Cardiac muscle cell (in vitro differentiated cells and primary cell): ENCODE results near the gene LIMCH1. TPM values are rescaled to one million over a fixed set of nuclear protein-coding genes. Genes with fewer than 3 reads are reported as not detected.

Experiments used
- DNase-seq, 2 donors: peaks; one replicate each; pipeline versions ENCODE4 v3.0.0 to v3.0.0-alpha.2; 2010 to 2017; ENCODE audit warnings: low read depth in 1 of 2, low spot score in 1 of 2
- H3K27ac ChIP-seq: fragments of 200-600 bp; sonication (generic); 2 replicates; pipeline ENCODE4 v1.5.1; 2016
- H3K27me3 ChIP-seq: fragments of 200-600 bp; sonication (generic); 2 replicates; pipeline ENCODE4 v1.6.0; 2016; ENCODE audit warnings: control low read depth
- H3K36me3 ChIP-seq: fragments of 200-600 bp; sonication (generic); 2 replicates; pipeline ENCODE4 v1.5.1; 2016; ENCODE audit warnings: control low read depth
- H3K4me1 ChIP-seq: fragments of 200-600 bp; sonication (generic); 2 replicates; pipeline ENCODE4 v1.8.1; 2017; ENCODE audit warnings: low read depth, mild to moderate bottlenecking, mixed run types
- H3K4me3 ChIP-seq: fragments of 200-600 bp; sonication (generic); 2 replicates; pipeline ENCODE4 v1.5.1; 2016; ENCODE audit warnings: mild to moderate bottlenecking
- H3K9me3 ChIP-seq: fragments of 200-600 bp; sonication (generic); 2 replicates; pipeline ENCODE4 v1.5.1; 2017; ENCODE audit warnings: low read depth, mild to moderate bottlenecking, control low read depth
- CTCF ChIP-seq: IDR thresholded peaks from 2 replicates; pipeline ENCODE4 v1.5.1; 2012; ENCODE audit warnings: low read depth, mild to moderate bottlenecking, low read length
- polyA plus RNA-seq: library from polyadenylated mRNA; unstranded; fragments of >200 nt; fragmentation: Nextera tagmentation; extraction: Ambion mirVana; gene quantifications from 2 replicates; pipeline ENCODE4 v1.2.1, GENCODE V29; 2016
- total RNA-seq: library from RNA; depleted of rRNA; stranded (reverse); fragments of >200 nt; gene quantifications from 2 replicates; pipeline ENCODE4 v1.2.3, GENCODE V29; 2016

The LIMCH1 gene
- total and polyA plus RNA-seq, 2 experiments from 2014 or later, result 2.8 to 4.5 TPM

- H3K27ac ChIP-seq, result no peak overlapping the region
- no peaks in the 10 kb centered on the region for H3K36me3 ChIP-seq
- H3K27me3 ChIP-seq, result peaks cover 28% of the 10 kb centered on the region
- H3K9me3 ChIP-seq, result no peaks in the 10 kb centered on the region
- no peak for TF ChIP-seq CTCF
- no peaks in the 10 kb centered on the region for H3K4me1 ChIP-seq
- peak in 1 of 2 donors; percentile 33 for DNase-seq
- no peak overlapping the region for H3K4me3 ChIP-seq
Observed at GRCh38 chr4:41542526-41543275, 4.7 kb downstream of the LIMCH1 start.

GRCh38 chr4:41545238-41545637 lies 7.3 kb downstream of the LIMCH1 start:
- H3K27me3 ChIP-seq, result peaks cover 18% of the 10 kb centered on the region
- no peak for DNase-seq
- TF ChIP-seq CTCF, result no peak
- H3K9me3 ChIP-seq, result no peaks in the 10 kb centered on the region
- H3K27ac ChIP-seq, result no peak overlapping the region
- no peaks in the 10 kb centered on the region for H3K36me3 ChIP-seq
- no peaks in the 10 kb centered on the region for H3K4me1 ChIP-seq
- no peak overlapping the region for H3K4me3 ChIP-seq

- Histone ChIP-seq H3K27ac (no peak overlapping the region), H3K4me1 (no peaks in the 10 kb centered on the region), H3K9me3 (no peaks in the 10 kb centered on the region), H3K27me3 (peaks cover 4% of the 10 kb centered on the region), H3K4me3 (no peak overlapping the region), H3K36me3 (no peaks in the 10 kb centered on the region)
- DNase-seq, result no peak
- TF ChIP-seq CTCF, result no peak
Observed at GRCh38 chr4:41546638-41547037, 8.7 kb downstream of the LIMCH1 start.

- no peak for DNase-seq
- no peak for TF ChIP-seq CTCF
- H3K9me3 ChIP-seq, result no peaks in the 10 kb centered on the region
- H3K4me3 ChIP-seq, result no peak overlapping the region
- H3K27ac ChIP-seq, result no peak overlapping the region
- no peaks in the 10 kb centered on the region for H3K27me3 ChIP-seq
- no peaks in the 10 kb centered on the region for H3K4me1 ChIP-seq
- H3K36me3 ChIP-seq, result no peaks in the 10 kb centered on the region
Observed at GRCh38 chr4:41548305-41548880, 10.4 kb downstream of the LIMCH1 start.

- no peak for DNase-seq
- Histone ChIP-seq H3K27me3 (peaks cover 2% of the 10 kb centered on the region), H3K4me3 (no peak overlapping the region), H3K27ac (no peak overlapping the region), H3K36me3 (no peaks in the 10 kb centered on the region), H3K9me3 (no peaks in the 10 kb centered on the region), H3K4me1 (no peaks in the 10 kb centered on the region)
- TF ChIP-seq CTCF, result no peak
Observed at GRCh38 chr4:41549478-41549877, 11.5 kb downstream of the LIMCH1 start.
